Measurements from ENCODE around the gene RAC3. TPM values are rescaled to one million over a fixed set of nuclear protein-coding genes. Genes with fewer than 3 reads are reported as not detected.

The RAC3 gene
- total RNA-seq, 1 donor from 2014 or later, result 41.3 TPM

DNA sequence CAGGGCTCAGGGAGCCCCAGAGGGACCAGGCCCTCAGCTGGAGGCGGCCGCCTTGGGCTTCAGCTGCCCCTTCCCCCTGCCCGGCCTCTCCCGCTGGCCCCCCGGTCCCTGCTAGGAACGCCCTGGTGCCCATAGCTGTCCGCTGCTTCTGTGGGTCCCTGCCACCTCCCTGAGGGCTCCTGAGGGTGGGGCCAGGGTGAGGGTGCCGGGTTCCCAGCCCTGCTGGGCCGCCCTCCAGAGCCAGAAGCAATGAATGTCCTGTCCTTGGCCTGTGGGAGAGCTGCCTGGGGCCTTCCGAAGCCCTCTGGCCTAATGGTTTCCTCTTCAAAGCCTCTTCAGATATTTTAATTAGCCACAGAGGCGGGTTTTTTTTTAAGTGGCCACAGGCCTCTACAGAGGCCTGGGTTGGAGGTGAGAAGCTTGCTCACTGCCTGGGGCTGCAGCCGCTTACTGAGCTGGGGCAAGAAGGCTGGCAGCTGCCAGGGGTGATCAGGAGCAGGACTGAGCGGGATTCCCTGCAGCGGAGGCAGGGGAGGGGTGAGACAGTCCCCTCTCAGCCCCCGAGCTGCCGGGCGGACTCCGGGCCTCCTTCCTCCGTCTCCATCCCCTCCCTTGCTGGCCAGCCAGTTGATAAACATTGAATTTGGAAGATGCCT lies 18.7 kb upstream of the RAC3 start:
- DNase-seq (ENCODE audit: low read depth) (no peak), FAIRE-seq (no peak)
- Mint-ChIP-seq H3K4me3 (ENCODE audit: unreplicated experiment) (no peak overlapping the region), H3K4me1 (ENCODE audit: low read depth, unreplicated experiment) (no peaks in the 10 kb centered on the region), H3K27ac (ENCODE audit: unreplicated experiment) (no peak overlapping the region), H3K27me3 (ENCODE audit: low read depth, unreplicated experiment) (no peaks in the 10 kb centered on the region), H3K36me3 (ENCODE audit: low read depth, unreplicated experiment) (no peaks in the 10 kb centered on the region), H3K9me3 (ENCODE audit: unreplicated experiment) (no peaks in the 10 kb centered on the region)
- TF ChIP-seq EZH2 (IDR thresholded peaks at IDR 0.05; ENCODE audit: insufficient read depth, low read length), result no peak
- TF ChIP-seq, protein P1, sequence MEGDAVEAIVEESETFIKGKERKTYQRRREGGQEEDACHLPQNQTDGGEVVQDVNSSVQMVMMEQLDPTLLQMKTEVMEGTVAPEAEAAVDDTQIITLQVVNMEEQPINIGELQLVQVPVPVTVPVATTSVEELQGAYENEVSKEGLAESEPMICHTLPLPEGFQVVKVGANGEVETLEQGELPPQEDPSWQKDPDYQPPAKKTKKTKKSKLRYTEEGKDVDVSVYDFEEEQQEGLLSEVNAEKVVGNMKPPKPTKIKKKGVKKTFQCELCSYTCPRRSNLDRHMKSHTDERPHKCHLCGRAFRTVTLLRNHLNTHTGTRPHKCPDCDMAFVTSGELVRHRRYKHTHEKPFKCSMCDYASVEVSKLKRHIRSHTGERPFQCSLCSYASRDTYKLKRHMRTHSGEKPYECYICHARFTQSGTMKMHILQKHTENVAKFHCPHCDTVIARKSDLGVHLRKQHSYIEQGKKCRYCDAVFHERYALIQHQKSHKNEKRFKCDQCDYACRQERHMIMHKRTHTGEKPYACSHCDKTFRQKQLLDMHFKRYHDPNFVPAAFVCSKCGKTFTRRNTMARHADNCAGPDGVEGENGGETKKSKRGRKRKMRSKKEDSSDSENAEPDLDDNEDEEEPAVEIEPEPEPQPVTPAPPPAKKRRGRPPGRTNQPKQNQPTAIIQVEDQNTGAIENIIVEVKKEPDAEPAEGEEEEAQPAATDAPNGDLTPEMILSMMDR (IDR thresholded peaks at IDR 0.05; ENCODE audit: insufficient read depth, low read depth, low read length), result no peak
- Histone ChIP-seq H3K79me2 (ENCODE audit: insufficient read depth, low read length) (no peaks in the 10 kb centered on the region), H3K4me2 (ENCODE audit: low read length) (no peak overlapping the region), H3K27me3 (ENCODE audit: insufficient read depth, low read length) (no peaks in the 10 kb centered on the region), H3K4me3 (ENCODE audit: insufficient read depth, low read depth, low read length) (no peak overlapping the region), H3K36me3 (ENCODE audit: insufficient read depth, low read length) (no peaks in the 10 kb centered on the region), H3K9me3 (ENCODE audit: insufficient read depth, low read depth, low read length) (no peaks in the 10 kb centered on the region), H2AFZ (ENCODE audit: low read depth, low read length) (no peak overlapping the region), H3K27ac (ENCODE audit: low read depth, low read length) (no peak overlapping the region), H3K4me1 (ENCODE audit: insufficient read depth, low read length) (peaks cover 1% of the 10 kb centered on the region), H3K9ac (ENCODE audit: low read length) (no peak overlapping the region), H4K20me1 (ENCODE audit: insufficient read depth, low read length) (no peaks in the 10 kb centered on the region)

DNA sequence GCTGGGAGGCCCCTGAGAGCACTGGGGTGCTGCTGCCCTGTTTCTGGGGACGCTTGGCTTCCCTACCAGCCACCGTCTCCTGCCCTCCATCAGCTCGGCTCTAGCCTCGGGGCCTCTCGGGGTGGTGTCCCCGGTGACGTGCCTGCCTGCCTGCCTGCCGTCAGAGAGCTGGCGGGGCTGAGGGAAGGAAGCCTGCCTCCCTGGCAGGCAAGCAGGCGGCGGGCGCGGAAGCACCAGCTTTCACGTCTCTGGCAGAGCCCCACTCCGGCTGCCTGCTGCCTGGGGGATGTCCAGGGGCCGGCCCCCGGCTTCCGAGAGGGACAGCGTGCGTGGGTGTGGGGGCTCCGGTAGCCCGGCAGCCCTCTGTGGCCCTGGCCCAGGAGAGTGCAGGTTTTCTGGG lies 18.1 kb upstream of the RAC3 start:
- no peak for TF ChIP-seq EZH2 (IDR thresholded peaks at IDR 0.05; ENCODE audit: insufficient read depth, low read length)
- TF ChIP-seq, protein P1 (IDR thresholded peaks at IDR 0.05; ENCODE audit: insufficient read depth, low read depth, low read length), result no peak
- Mint-ChIP-seq H3K27ac (ENCODE audit: unreplicated experiment) (no peak overlapping the region), H3K4me1 (ENCODE audit: low read depth, unreplicated experiment) (no peaks in the 10 kb centered on the region), H3K9me3 (ENCODE audit: unreplicated experiment) (no peaks in the 10 kb centered on the region), H3K4me3 (ENCODE audit: unreplicated experiment) (no peak overlapping the region), H3K36me3 (ENCODE audit: low read depth, unreplicated experiment) (no peaks in the 10 kb centered on the region), H3K27me3 (ENCODE audit: low read depth, unreplicated experiment) (no peaks in the 10 kb centered on the region)
- no peaks in the 10 kb centered on the region for H4K20me1 ChIP-seq (ENCODE audit: insufficient read depth, low read length)
- no peaks in the 10 kb centered on the region for H3K27me3 ChIP-seq (ENCODE audit: insufficient read depth, low read length)
- FAIRE-seq, result no peak
- H2AFZ ChIP-seq (ENCODE audit: low read depth, low read length), result no peak overlapping the region
- no peak overlapping the region for H3K9ac ChIP-seq (ENCODE audit: low read length)
- H3K36me3 ChIP-seq (ENCODE audit: insufficient read depth, low read length), result no peaks in the 10 kb centered on the region
- no peak overlapping the region for H3K4me3 ChIP-seq (ENCODE audit: insufficient read depth, low read depth, low read length)
- H3K79me2 ChIP-seq (ENCODE audit: insufficient read depth, low read length), result no peaks in the 10 kb centered on the region
- DNase-seq (ENCODE audit: low read depth), result no peak
- no peak overlapping the region for H3K4me2 ChIP-seq (ENCODE audit: low read length)
- H3K4me1 ChIP-seq (ENCODE audit: insufficient read depth, low read length), result no peaks in the 10 kb centered on the region
- H3K9me3 ChIP-seq (ENCODE audit: insufficient read depth, low read depth, low read length), result no peaks in the 10 kb centered on the region
- H3K27ac ChIP-seq (ENCODE audit: low read depth, low read length), result no peak overlapping the region

DNA sequence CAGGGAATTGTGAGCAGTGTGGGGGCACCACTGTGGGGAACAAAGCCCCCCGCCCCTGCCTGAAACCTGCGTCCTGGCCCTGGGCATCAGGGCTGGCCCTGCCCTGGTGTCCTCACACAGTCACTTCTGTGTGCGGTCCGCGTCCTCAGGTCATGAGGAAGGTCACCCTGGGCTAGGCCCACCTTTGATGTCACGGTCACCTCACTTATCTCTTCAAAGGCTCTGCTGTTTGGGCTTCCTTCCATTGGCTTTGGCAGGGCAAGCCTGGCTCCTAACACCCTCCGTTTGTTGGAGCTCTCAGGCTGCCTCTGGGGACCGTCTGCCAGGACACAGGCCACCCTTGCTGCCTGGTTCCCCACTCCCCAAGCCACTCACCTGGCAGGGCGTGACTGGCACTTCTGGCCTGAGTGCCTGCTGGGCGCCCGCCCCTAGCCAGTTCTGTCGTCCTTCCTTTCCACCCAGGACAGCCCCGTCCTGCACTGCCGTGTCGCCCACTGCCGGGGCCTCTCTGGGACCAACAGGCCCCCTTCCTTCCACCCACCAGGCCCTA lies 17.6 kb upstream of the RAC3 start:
- Mint-ChIP-seq H3K27me3 (ENCODE audit: low read depth, unreplicated experiment) (no peaks in the 10 kb centered on the region), H3K4me3 (ENCODE audit: unreplicated experiment) (no peak overlapping the region), H3K36me3 (ENCODE audit: low read depth, unreplicated experiment) (no peaks in the 10 kb centered on the region), H3K9me3 (ENCODE audit: unreplicated experiment) (no peaks in the 10 kb centered on the region), H3K27ac (ENCODE audit: unreplicated experiment) (no peak overlapping the region), H3K4me1 (ENCODE audit: low read depth, unreplicated experiment) (no peaks in the 10 kb centered on the region)
- no peaks in the 10 kb centered on the region for H3K27me3 ChIP-seq (ENCODE audit: insufficient read depth, low read length)
- H3K9ac ChIP-seq (ENCODE audit: low read length), result no peak overlapping the region
- no peak overlapping the region for H3K4me3 ChIP-seq (ENCODE audit: insufficient read depth, low read depth, low read length)
- DNase-seq (ENCODE audit: low read depth), result no peak
- no peak overlapping the region for H3K4me2 ChIP-seq (ENCODE audit: low read length)
- H3K9me3 ChIP-seq (ENCODE audit: insufficient read depth, low read depth, low read length), result no peaks in the 10 kb centered on the region
- no peak for FAIRE-seq
- H3K36me3 ChIP-seq (ENCODE audit: insufficient read depth, low read length), result no peaks in the 10 kb centered on the region
- H4K20me1 ChIP-seq (ENCODE audit: insufficient read depth, low read length), result no peaks in the 10 kb centered on the region
- no peaks in the 10 kb centered on the region for H3K4me1 ChIP-seq (ENCODE audit: insufficient read depth, low read length)
- no peaks in the 10 kb centered on the region for H3K79me2 ChIP-seq (ENCODE audit: insufficient read depth, low read length)
- no peak for TF ChIP-seq EZH2 (IDR thresholded peaks at IDR 0.05; ENCODE audit: insufficient read depth, low read length)
- no peak overlapping the region for H2AFZ ChIP-seq (ENCODE audit: low read depth, low read length)
- no peak overlapping the region for H3K27ac ChIP-seq (ENCODE audit: low read depth, low read length)

Measured in astrocyte (in vitro differentiated cells and primary cell).